RWPE2 (cell line): ENCODE measurements around the gene ANO6.

Source experiments
- ATAC-seq: fragments of 200-7000 bp; cut with Tn5 transposase; 3 replicates; pipeline ENCODE4 v1.9.1; 2021; ENCODE audit warnings: low read depth
- DNase-seq: peaks from one replicate; pipeline ENCODE4 v3.0.0-alpha.2; 2020; ENCODE audit warnings: low spot score
- H3K27ac ChIP-seq: fragments of 450-650 bp; 2 replicates; pipeline ENCODE4 v1.5.1; 2017; ENCODE audit warnings: mild to moderate bottlenecking; ENCODE audit not compliant: poor library complexity, severe bottlenecking
- H3K27me3 ChIP-seq: fragments of 250-450 bp; sonication (Bioruptor Pico); 2 replicates; pipeline ENCODE4 v1.5.1; 2021; ENCODE audit warnings: mild to moderate bottlenecking, moderate library complexity; ENCODE audit not compliant: insufficient read depth, poor library complexity, severe bottlenecking
- H3K36me3 ChIP-seq: fragments of 250-450 bp; sonication (Bioruptor Pico); 2 replicates; pipeline ENCODE4 v1.5.1; 2020; ENCODE audit warnings: low read depth, mild to moderate bottlenecking, moderate library complexity
- H3K4me1 ChIP-seq: fragments of 250-450 bp; sonication (Bioruptor Pico); 2 replicates; pipeline ENCODE4 v1.5.1; 2021; ENCODE audit warnings: mild to moderate bottlenecking, moderate library complexity; ENCODE audit not compliant: insufficient read depth, poor library complexity, severe bottlenecking
- H3K4me3 ChIP-seq: fragments of 250-450 bp; sonication (Bioruptor Pico); 2 replicates; pipeline ENCODE4 v1.5.1; 2021; ENCODE audit warnings: mild to moderate bottlenecking, moderate library complexity; ENCODE audit not compliant: severe bottlenecking
- H3K9me3 ChIP-seq: fragments of 250-450 bp; sonication (Bioruptor Pico); 2 replicates; pipeline ENCODE4 v1.5.1; 2021; ENCODE audit warnings: mild to moderate bottlenecking, moderate library complexity; ENCODE audit not compliant: severe bottlenecking
- CTCF ChIP-seq: fragments of 450-650 bp; IDR thresholded peaks from one replicate; pipeline ENCODE4 v1.5.1; 2017; ENCODE audit warnings: mild to moderate bottlenecking, moderate library complexity; ENCODE audit not compliant: poor library complexity, severe bottlenecking

Gene ANO6

GRCh38 chr12:45408729-45409114 lies 192.8 kb downstream of the ANO6 start:
- H3K36me3 ChIP-seq = peaks cover 72% of the 10 kb centered on the region
- no peak overlapping the region for H3K4me3 ChIP-seq
- DNase-seq (no peak), ATAC-seq (no peak)
- no peak for TF ChIP-seq CTCF
- H3K4me1 ChIP-seq = no peaks in the 10 kb centered on the region
- no peak overlapping the region for H3K27ac ChIP-seq
- H3K9me3 ChIP-seq = no peaks in the 10 kb centered on the region
- H3K27me3 ChIP-seq = no peaks in the 10 kb centered on the region

GRCh38 chr12:45409966-45410365 lies 194.1 kb downstream of the ANO6 start:
- peaks cover 60% of the 10 kb centered on the region for H3K36me3 ChIP-seq
- no peak overlapping the region for H3K4me3 ChIP-seq
- no peak for ATAC-seq
- no peaks in the 10 kb centered on the region for H3K9me3 ChIP-seq
- H3K27ac ChIP-seq = no peak overlapping the region
- DNase-seq = no peak
- no peaks in the 10 kb centered on the region for H3K4me1 ChIP-seq
- no peaks in the 10 kb centered on the region for H3K27me3 ChIP-seq
- TF ChIP-seq CTCF = no peak

- Histone ChIP-seq H3K9me3 (no peaks in the 10 kb centered on the region), H3K27ac (no peak overlapping the region), H3K36me3 (peaks cover 56% of the 10 kb centered on the region), H3K27me3 (no peaks in the 10 kb centered on the region), H3K4me3 (no peak overlapping the region), H3K4me1 (no peaks in the 10 kb centered on the region)
- no peak for DNase-seq
- no peak for ATAC-seq
- no peak for TF ChIP-seq CTCF
These were observed 195.7 kb downstream of the ANO6 start for GRCh38 chr12:45411626-45412025.

GRCh38 chr12:45415393-45415817 lies 199.5 kb downstream of the ANO6 start:
- peaks cover 70% of the 10 kb centered on the region for H3K36me3 ChIP-seq

More at GRCh38 chr12:45415393-45415817, 199.5 kb downstream of the ANO6 start:
- Histone ChIP-seq H3K27ac (peak overlapping the region; percentile 42), H3K4me3 (no peak overlapping the region), H3K9me3 (no peaks in the 10 kb centered on the region), H3K27me3 (no peaks in the 10 kb centered on the region), H3K4me1 (no peaks in the 10 kb centered on the region)
- peak; percentile 89 for DNase-seq
- no peak for TF ChIP-seq CTCF
- peak; percentile 98 for ATAC-seq
